GM12891 (cell line): ENCODE measurements around the gene ATP12A.

ENCODE experiments used
- POLR2A ChIP-seq: IDR thresholded peaks from 2 replicates; pipeline ENCODE4 v1.6.1; 2011; ENCODE audit warnings: low read depth, low read length, control low read depth
- POLR2AphosphoS5 ChIP-seq: IDR thresholded peaks from 2 replicates; pipeline ENCODE4 v1.6.1; 2011; ENCODE audit warnings: low read depth, low read length, control low read depth
- POU2F2 ChIP-seq: IDR thresholded peaks from 2 replicates; pipeline ENCODE4 v1.6.1; 2011; ENCODE audit warnings: low read depth, mild to moderate bottlenecking, control low read depth, low read length, moderate library complexity
- SPI1 ChIP-seq: IDR thresholded peaks from 2 replicates; pipeline ENCODE4 v1.6.1; 2011; ENCODE audit warnings: low read depth, low read length, control low read depth
- TAF1 ChIP-seq: IDR thresholded peaks from 2 replicates; pipeline ENCODE4 v1.6.1; 2011; ENCODE audit warnings: low read depth, low read length, control low read depth

DNA sequence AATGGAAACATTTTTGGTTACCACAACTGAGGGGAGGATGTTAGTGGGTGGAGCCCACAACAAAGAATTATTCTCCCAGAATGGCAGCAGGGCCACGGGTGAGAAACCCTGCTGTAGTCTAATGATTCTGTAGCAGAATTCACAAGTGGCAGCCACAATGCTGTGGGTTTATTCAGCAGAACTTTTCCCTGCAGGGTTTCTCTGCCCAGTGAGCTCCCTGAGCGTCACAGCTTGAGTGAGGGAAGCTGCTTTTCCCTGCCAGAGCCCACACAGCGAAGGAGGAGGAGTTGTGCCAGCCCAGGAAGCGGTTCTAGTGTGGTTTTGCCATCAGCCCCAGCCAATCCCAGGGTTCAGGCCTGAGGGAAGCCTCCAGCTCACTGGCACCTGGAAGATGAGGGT lies 4.4 kb downstream of the ATP12A start:
- TF ChIP-seq POLR2AphosphoS5, result no peak
- no peak for TF ChIP-seq SPI1
- no peak for TF ChIP-seq POLR2A
- no peak for TF ChIP-seq TAF1
- TF ChIP-seq POU2F2, result no peak
